PC-3 (cell line): ENCODE data around the gene ZBTB12. TPM values are rescaled to one million over a fixed set of nuclear protein-coding genes. Genes with fewer than 3 reads are reported as not detected.
A peak's percentile ranks its signal among the peaks of the same experiment; 100 is the strongest.

Experiments used
- ATAC-seq: fragments of 200-7000 bp; cut with Tn5 transposase; 2 replicates; pipeline ENCODE4 v1.9.1; 2020; ENCODE audit warnings: mild to moderate bottlenecking, moderate library complexity
- BruUV-seq: library from RNA; stranded (reverse); fragments of 400-500 nt; replicated peaks from 2 replicates; lab custom pipeline; 2021; lab: Mats Ljungman, UMichigan
- CTCF ChIA-PET: fragments of 300-600 bp; sonication (Branson Sonifier 250); formaldehyde crosslinking; loops from one replicate; lab custom pipeline; 2022; ENCODE audit warnings: antibody characterized with exemption; lab: Charles Lee
- POLR2A ChIA-PET: fragments of 300-600 bp; sonication (Branson Sonifier 250); formaldehyde crosslinking; loops from one replicate; lab custom pipeline; 2022; ENCODE audit warnings: antibody characterized with exemption; ENCODE audit not compliant: unreplicated experiment; lab: Charles Lee
- DNase-seq: peaks from one replicate; pipeline ENCODE4 v3.0.0-alpha.2; 2015
- H2AFZ ChIP-seq: fragments of 300-600 bp; sonication (generic); 2 replicates; pipeline ENCODE4 v1.6.0; 2016; ENCODE audit warnings: antibody characterized with exemption, low read length
- H3F3A ChIP-seq: fragments of 300-600 bp; sonication (generic); one replicate; pipeline ENCODE4 v1.6.0; 2017; ENCODE audit warnings: antibody characterized with exemption, low read length, control low read depth, mild to moderate bottlenecking; ENCODE audit not compliant: unreplicated experiment
- H3K27ac ChIP-seq: fragments of 300-600 bp; sonication (generic); 2 replicates; pipeline ENCODE4 v1.5.1; 2016; ENCODE audit warnings: mild to moderate bottlenecking, low read length
- H3K27me3 ChIP-seq: fragments of 300-600 bp; sonication (generic); 2 replicates; pipeline ENCODE4 v1.6.1; 2016; ENCODE audit warnings: low read length, mixed read lengths
- H3K36me3 ChIP-seq: fragments of 300-600 bp; sonication (generic); 2 replicates; pipeline ENCODE4 v1.6.1; 2016; ENCODE audit warnings: low read depth, mixed run types, low read length, mixed read lengths
- H3K4me1 ChIP-seq: fragments of 300-600 bp; sonication (generic); 2 replicates; pipeline ENCODE4 v1.5.1; 2016; ENCODE audit warnings: low read length; ENCODE audit not compliant: insufficient read depth
- H3K4me2 ChIP-seq: fragments of 300-600 bp; sonication (generic); 2 replicates; pipeline ENCODE4 v1.6.0; 2016; ENCODE audit warnings: low read length
- H3K4me3 ChIP-seq: fragments of 300-600 bp; sonication (generic); 2 replicates; pipeline ENCODE4 v1.5.1; 2016; ENCODE audit warnings: mild to moderate bottlenecking, low read length, mixed read lengths
- H3K79me2 ChIP-seq: fragments of 300-600 bp; sonication (generic); 2 replicates; pipeline ENCODE4 v1.6.1; 2017; ENCODE audit warnings: low read length, mixed read lengths
- H3K9ac ChIP-seq: fragments of 300-600 bp; sonication (generic); 2 replicates; pipeline ENCODE4 v1.6.0; 2016; ENCODE audit warnings: mild to moderate bottlenecking, low read length
- H3K9me2 ChIP-seq: fragments of 300-600 bp; sonication (generic); replicated peaks from 2 replicates; pipeline ENCODE4 v1.6.1; 2016; ENCODE audit warnings: mixed run types, low read length, mixed read lengths
- H3K9me3 ChIP-seq: fragments of 300-600 bp; sonication (generic); 2 replicates; pipeline ENCODE4 v1.6.1; 2016; ENCODE audit warnings: low read length, mixed read lengths
- H4K20me1 ChIP-seq: fragments of 300-600 bp; sonication (generic); 2 replicates; pipeline ENCODE4 v1.6.1; 2016; ENCODE audit warnings: low read length, mixed read lengths
- EZH2 ChIP-seq: fragments of 300-600 bp; sonication (generic); IDR thresholded peaks from one replicate; pipeline ENCODE4 v1.6.1; 2017; ENCODE audit warnings: antibody characterized with exemption, mild to moderate bottlenecking, low read length; ENCODE audit not compliant: unreplicated experiment
- EZH2phosphoT487 ChIP-seq: fragments of 300-600 bp; sonication (generic); IDR thresholded peaks from 2 replicates; pipeline ENCODE4 v1.6.1; 2018; ENCODE audit warnings: mild to moderate bottlenecking, antibody characterized with exemption, low read length, borderline replicate concordance
- intact Hi-C: fragments of 100-400 bp; cut with micrococcal nuclease; formaldehyde crosslinking; loops from 2 replicates; pipeline ENCODE4 v1.9.0; 2023
- total RNA-seq: library from RNA; depleted of rRNA; stranded (reverse); fragments of >200 nt; gene quantifications from 2 replicates; pipeline ENCODE4 v1.2.3, GENCODE V29; 2014
- TF ChIP-seq, protein P1 (sequence below): fragments of 300-600 bp; sonication (generic); conservative IDR thresholded peaks from 2 replicates; pipeline ENCODE4 v1.5.1; 2017; ENCODE audit warnings: antibody characterized with exemption, low read depth, mild to moderate bottlenecking, low read length

The ZBTB12 gene
- total RNA-seq, 1 experiment from 2014 or later: 5.4 TPM

DNA sequence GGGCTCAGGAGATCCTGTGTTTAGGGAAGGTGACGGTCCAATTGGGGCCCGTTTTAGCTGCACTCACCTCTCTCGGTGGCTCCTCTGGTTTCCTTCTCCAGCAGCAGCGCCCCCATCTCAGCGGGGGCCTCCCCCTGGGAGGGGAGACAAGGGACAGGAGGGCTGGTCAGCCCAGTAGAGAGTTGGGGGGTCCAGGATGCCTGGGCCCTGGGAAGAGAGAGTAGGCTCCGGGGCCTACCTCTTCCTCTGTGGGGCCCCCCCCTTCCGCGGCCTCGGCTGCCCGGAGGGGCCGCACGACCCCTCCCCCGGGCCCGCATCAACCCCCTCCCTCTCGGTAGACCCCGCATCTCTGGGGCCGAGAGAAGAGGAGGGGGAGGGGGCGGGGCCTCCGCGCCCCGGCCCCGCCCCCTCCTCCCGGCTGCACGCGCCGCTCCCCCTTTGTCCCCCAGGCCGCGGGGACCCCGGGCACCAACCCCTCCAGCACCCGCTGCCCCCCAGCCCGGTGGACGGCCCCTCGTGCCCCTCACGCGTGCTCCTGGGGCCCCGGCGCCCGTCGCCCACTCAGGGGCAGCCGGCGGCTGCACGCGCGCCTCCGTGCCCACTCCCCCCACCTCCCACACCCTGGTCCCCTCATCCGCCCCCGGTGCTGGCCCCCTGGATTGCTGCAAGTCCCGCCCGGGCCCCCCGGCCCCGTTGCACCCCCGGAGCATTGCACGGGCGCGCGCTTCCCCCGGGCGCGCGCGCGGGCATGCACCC lies 4.9 kb downstream of the ZBTB12 start:
- TF ChIP-seq EZH2phosphoT487 (no peak), EZH2 (no peak)
- TF ChIP-seq, protein P1, sequence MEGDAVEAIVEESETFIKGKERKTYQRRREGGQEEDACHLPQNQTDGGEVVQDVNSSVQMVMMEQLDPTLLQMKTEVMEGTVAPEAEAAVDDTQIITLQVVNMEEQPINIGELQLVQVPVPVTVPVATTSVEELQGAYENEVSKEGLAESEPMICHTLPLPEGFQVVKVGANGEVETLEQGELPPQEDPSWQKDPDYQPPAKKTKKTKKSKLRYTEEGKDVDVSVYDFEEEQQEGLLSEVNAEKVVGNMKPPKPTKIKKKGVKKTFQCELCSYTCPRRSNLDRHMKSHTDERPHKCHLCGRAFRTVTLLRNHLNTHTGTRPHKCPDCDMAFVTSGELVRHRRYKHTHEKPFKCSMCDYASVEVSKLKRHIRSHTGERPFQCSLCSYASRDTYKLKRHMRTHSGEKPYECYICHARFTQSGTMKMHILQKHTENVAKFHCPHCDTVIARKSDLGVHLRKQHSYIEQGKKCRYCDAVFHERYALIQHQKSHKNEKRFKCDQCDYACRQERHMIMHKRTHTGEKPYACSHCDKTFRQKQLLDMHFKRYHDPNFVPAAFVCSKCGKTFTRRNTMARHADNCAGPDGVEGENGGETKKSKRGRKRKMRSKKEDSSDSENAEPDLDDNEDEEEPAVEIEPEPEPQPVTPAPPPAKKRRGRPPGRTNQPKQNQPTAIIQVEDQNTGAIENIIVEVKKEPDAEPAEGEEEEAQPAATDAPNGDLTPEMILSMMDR: no peak
- H3K9me2 ChIP-seq: no peaks in the 10 kb centered on the region
- H4K20me1 ChIP-seq: no peaks in the 10 kb centered on the region
- ChIA-PET CTCF (interaction anchor here (0.6 kb wide), 1 partner anchor 10 kb away, joined by 7 read pairs; no protein-coding TSS in a partner anchor), POLR2A (interaction anchor here (0.6 to 0.7 kb wide), 5 partner anchors 51 to 231 kb away, joined by 3 to 19 read pairs (median 3); partner anchors contain the start of gene ATF6B)
- no peak overlapping the region for H3K27ac ChIP-seq
- peak overlapping the region; percentile 81 for H3K4me3 ChIP-seq
- BruUV-seq: no TSS peak
- peak overlapping the region; percentile 70 for H2AFZ ChIP-seq
- H3K79me2 ChIP-seq: peaks cover 34% of the 10 kb centered on the region
- H3K4me2 ChIP-seq: peak overlapping the region; percentile 95
- no peaks in the 10 kb centered on the region for H3K9me3 ChIP-seq
- H3K9ac ChIP-seq: peak overlapping the region; percentile 81
- H3K36me3 ChIP-seq: peaks cover 15% of the 10 kb centered on the region
- intact Hi-C loops: loop anchor here (5.0 kb wide), 1 partner anchor 35 kb away; the partner anchor contains the start of gene NEU1
- no peak for DNase-seq
- H3K4me1 ChIP-seq: peaks cover 33% of the 10 kb centered on the region
- peaks cover 4% of the 10 kb centered on the region for H3F3A ChIP-seq
- no peak for ATAC-seq
- H3K27me3 ChIP-seq: no peaks in the 10 kb centered on the region

GRCh38 chr6:31896493-31896855 lies 5.4 kb downstream of the ZBTB12 start:
- ATAC-seq (no peak), DNase-seq (no peak)
- peaks cover 34% of the 10 kb centered on the region for H3K79me2 ChIP-seq
- H3K9ac ChIP-seq: peak overlapping the region; percentile 81
- intact Hi-C loops: loop anchor here (5.0 kb wide), 1 partner anchor 34 kb away; the partner anchor contains the start of gene NEU1
- H3K36me3 ChIP-seq: peaks cover 19% of the 10 kb centered on the region
- no peak overlapping the region for H3K27ac ChIP-seq
- ChIA-PET CTCF (no interaction called here), POLR2A (interaction anchor here (0.6 kb wide), 1 partner anchor 55 kb away, joined by 3 read pairs; no protein-coding TSS in a partner anchor)
- no TSS peak for BruUV-seq
- H3K27me3 ChIP-seq: no peaks in the 10 kb centered on the region
- peaks cover 33% of the 10 kb centered on the region for H3K4me1 ChIP-seq
- H3F3A ChIP-seq: peaks cover 4% of the 10 kb centered on the region
- H4K20me1 ChIP-seq: no peaks in the 10 kb centered on the region
- H3K4me2 ChIP-seq: peak overlapping the region; percentile 95
- no peaks in the 10 kb centered on the region for H3K9me2 ChIP-seq
- TF ChIP-seq EZH2phosphoT487: no peak
- TF ChIP-seq, protein P1: no peak
- TF ChIP-seq EZH2: no peak
- H2AFZ ChIP-seq: peak overlapping the region; percentile 70
- H3K4me3 ChIP-seq: peak overlapping the region; percentile 81
- no peaks in the 10 kb centered on the region for H3K9me3 ChIP-seq

- Histone ChIP-seq H3K79me2 (peaks cover 16% of the 10 kb centered on the region), H3K9ac (no peak overlapping the region), H3F3A (peaks cover 4% of the 10 kb centered on the region), H3K9me3 (no peaks in the 10 kb centered on the region), H2AFZ (no peak overlapping the region), H3K4me2 (peak overlapping the region; percentile 41; the same call in 1 of the 2 replicates), H3K27me3 (no peaks in the 10 kb centered on the region), H3K4me1 (peaks cover 20% of the 10 kb centered on the region), H3K36me3 (peaks cover 40% of the 10 kb centered on the region), H3K9me2 (no peaks in the 10 kb centered on the region), H4K20me1 (no peaks in the 10 kb centered on the region), H3K27ac (peak overlapping the region; percentile 56), H3K4me3 (no peak overlapping the region)
- no peak for DNase-seq
- ChIA-PET POLR2A (no interaction called here), CTCF (no interaction called here)
- no peak for ATAC-seq
- BruUV-seq: no TSS peak
- intact Hi-C loops: no loop called here
- TF ChIP-seq EZH2phosphoT487 (no peak), EZH2 (no peak)
- TF ChIP-seq, protein P1: no peak
These were observed 9.1 kb downstream of the ZBTB12 start for GRCh38 chr6:31892821-31893220.
